ENCODE data around the gene PIAS3. TPM values are rescaled to one million over a fixed set of nuclear protein-coding genes. Genes with fewer than 3 reads are reported as not detected.

PIAS3 gene
- total RNA-seq (18.0 and 18.1 TPM in 2 replicates), polyA plus RNA-seq (51.2 and 60.7 TPM in 2 replicates)

DNA sequence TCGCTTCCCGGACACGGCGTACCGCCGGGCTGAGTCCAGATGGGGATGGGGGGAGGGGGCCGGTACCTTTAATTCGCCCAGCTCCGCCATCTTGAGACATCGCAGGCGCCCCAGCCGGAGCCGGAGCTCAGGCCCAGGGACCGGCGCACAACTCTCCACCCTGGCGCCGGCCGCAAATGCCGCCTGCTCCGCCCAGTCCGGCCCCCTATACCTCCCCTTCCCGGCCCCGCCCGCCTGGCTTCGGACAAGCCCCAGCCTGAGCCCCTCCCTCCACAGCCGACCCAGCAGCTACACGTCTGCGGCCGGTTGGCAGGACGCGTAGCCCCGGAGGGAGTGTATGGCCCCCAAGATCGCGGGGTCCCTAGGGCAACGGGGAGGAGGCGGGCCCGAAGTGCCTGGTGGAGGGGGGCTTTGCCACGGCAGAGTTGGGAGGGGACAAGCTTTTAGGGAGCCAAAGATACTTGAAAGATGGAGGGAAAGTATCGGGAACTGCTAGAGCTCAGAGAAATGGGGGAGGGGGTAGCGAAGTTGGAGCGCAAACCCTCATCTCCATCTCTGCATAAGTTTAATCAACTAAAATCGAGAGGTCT, at the start of gene PIAS3:
Gene PIAS3, minus strand, starts transcription at position 181 of the 590 bp plus-strand sequence. Its CDS starts 91 bp downstream, at position 90.
- no peaks in the 10 kb centered on the region for H3K9me2 ChIP-seq (replicated peaks; ENCODE audit: insufficient read depth)
- WGBS (ENCODE audit: low lambda C conversion rate, missing lambda C conversion rate), result 1% methylated on average over 32 of the region's 42 CpGs
- H3K9me3 ChIP-seq (ENCODE audit: low read depth), result no peaks in the 10 kb centered on the region
- peak; percentile 97 for DNase-seq (ENCODE audit: low spot score)
- TF ChIP-seq EZH2 (IDR thresholded peaks at IDR 0.05; ENCODE audit: borderline replicate concordance) (no peak), EZH2phosphoT487 (IDR thresholded peaks at IDR 0.05; ENCODE audit: low read depth, severe bottlenecking, unreplicated experiment) (no peak)
- TF ChIP-seq, protein P1, sequence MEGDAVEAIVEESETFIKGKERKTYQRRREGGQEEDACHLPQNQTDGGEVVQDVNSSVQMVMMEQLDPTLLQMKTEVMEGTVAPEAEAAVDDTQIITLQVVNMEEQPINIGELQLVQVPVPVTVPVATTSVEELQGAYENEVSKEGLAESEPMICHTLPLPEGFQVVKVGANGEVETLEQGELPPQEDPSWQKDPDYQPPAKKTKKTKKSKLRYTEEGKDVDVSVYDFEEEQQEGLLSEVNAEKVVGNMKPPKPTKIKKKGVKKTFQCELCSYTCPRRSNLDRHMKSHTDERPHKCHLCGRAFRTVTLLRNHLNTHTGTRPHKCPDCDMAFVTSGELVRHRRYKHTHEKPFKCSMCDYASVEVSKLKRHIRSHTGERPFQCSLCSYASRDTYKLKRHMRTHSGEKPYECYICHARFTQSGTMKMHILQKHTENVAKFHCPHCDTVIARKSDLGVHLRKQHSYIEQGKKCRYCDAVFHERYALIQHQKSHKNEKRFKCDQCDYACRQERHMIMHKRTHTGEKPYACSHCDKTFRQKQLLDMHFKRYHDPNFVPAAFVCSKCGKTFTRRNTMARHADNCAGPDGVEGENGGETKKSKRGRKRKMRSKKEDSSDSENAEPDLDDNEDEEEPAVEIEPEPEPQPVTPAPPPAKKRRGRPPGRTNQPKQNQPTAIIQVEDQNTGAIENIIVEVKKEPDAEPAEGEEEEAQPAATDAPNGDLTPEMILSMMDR (IDR thresholded peaks at IDR 0.05; ENCODE audit: poor library complexity), result peak; percentile 2
- no peaks in the 10 kb centered on the region for H3K36me3 ChIP-seq (replicated peaks; ENCODE audit: insufficient read depth, low read depth)
- peaks cover 6% of the 10 kb centered on the region for H4K20me1 ChIP-seq (ENCODE audit: insufficient read depth, poor library complexity, severe bottlenecking)
- no peaks in the 10 kb centered on the region for H3K27me3 ChIP-seq
- peaks cover 5% of the 10 kb centered on the region for H3K4me1 ChIP-seq (ENCODE audit: insufficient read depth)
- peak within 1 kb of the TSS; percentile 95 for H2AFZ ChIP-seq
- H3K27ac ChIP-seq, result peak within 1 kb of the TSS; percentile 94
- H3K4me2 ChIP-seq, result peak within 1 kb of the TSS; percentile 81
- peaks cover 16% of the 10 kb centered on the region for H3K79me2 ChIP-seq
- peak within 1 kb of the TSS; percentile 51 for H3K4me3 ChIP-seq

DNA sequence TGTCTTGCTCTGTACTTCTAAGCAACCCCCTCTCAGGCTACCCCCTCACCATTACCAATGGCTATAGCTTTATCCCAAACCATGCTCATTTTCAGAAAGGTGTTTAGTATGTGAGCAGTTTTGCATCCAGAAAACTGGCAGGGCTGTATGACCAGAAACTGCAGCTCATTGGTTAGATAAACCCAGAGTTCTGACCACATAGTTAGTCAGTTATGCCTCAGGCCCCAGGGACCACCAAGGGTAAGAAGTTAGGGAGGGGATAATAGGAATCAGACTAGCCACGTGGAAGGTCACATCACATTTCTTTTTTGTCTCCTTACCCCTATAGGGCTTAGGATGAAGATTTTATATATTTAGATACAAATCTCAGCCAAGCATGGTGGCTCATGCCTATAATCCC, 49.8 kb upstream of the PIAS3 start:
- no peaks in the 10 kb centered on the region for H3K4me1 ChIP-seq (ENCODE audit: insufficient read depth)
- H3K4me3 ChIP-seq, result no peak overlapping the region
- H2AFZ ChIP-seq, result no peak overlapping the region
- H3K79me2 ChIP-seq, result no peaks in the 10 kb centered on the region
- DNase-seq (ENCODE audit: low spot score), result no peak
- no peak overlapping the region for H3K4me2 ChIP-seq
- no peaks in the 10 kb centered on the region for H3K36me3 ChIP-seq (replicated peaks; ENCODE audit: insufficient read depth, low read depth)
- TF ChIP-seq EZH2phosphoT487 (IDR thresholded peaks at IDR 0.05; ENCODE audit: low read depth, severe bottlenecking, unreplicated experiment) (no peak), EZH2 (IDR thresholded peaks at IDR 0.05; ENCODE audit: borderline replicate concordance) (no peak)
- TF ChIP-seq, protein P1 (IDR thresholded peaks at IDR 0.05; ENCODE audit: poor library complexity), result no peak
- no peak overlapping the region for H3K27ac ChIP-seq
- H3K9me3 ChIP-seq (ENCODE audit: low read depth), result no peaks in the 10 kb centered on the region
- no peaks in the 10 kb centered on the region for H4K20me1 ChIP-seq (ENCODE audit: insufficient read depth, poor library complexity, severe bottlenecking)
- H3K9me2 ChIP-seq (replicated peaks; ENCODE audit: insufficient read depth), result no peaks in the 10 kb centered on the region
- 88% methylated on average over 1 of the region's 1 CpG for WGBS (ENCODE audit: low lambda C conversion rate, missing lambda C conversion rate)
- H3K27me3 ChIP-seq, result no peaks in the 10 kb centered on the region

DNA sequence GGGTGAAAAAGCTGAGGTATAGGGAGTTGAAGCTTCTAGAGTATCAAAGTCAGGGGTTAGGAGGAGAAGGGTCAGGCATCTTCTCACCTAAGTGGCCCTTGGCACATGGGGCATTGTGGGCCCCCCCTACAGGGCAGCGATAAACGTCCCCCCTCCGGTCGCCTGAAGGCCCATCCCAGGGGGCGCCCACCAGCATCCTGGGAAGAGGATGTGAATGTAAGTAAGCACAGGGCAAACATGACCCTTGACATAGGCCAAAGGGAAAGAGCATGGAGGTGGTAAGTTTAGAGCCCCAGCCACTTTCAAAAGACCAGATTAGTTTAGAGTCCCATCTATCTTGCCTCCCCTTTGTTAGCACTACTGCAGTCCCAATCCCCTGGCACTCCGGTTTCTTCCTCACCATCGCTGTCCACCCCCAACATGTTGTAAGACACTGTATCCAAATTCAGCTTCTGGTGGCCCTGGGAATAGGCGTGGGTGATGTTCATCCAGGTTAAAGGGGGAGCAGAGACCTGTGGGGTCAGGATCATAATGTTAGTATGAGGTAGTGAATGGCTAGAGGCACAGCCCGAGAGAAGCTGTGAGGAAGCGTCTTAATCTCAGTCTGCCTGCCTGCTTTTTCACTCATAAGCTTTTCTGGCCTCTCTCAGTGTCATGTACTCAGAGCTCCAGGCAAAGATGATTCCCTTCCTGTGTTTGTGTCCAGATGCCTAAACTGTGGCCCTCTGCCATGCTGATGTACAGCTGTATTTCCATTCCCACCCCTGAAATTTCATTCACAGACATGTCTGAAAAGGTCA, 48.3 kb upstream of the PIAS3 start:
- Histone ChIP-seq H2AFZ (no peak overlapping the region), H3K9me3 (ENCODE audit: low read depth) (no peaks in the 10 kb centered on the region), H3K4me1 (ENCODE audit: insufficient read depth) (no peaks in the 10 kb centered on the region), H3K27ac (no peak overlapping the region), H3K9me2 (replicated peaks; ENCODE audit: insufficient read depth) (no peaks in the 10 kb centered on the region), H3K27me3 (no peaks in the 10 kb centered on the region), H4K20me1 (ENCODE audit: insufficient read depth, poor library complexity, severe bottlenecking) (no peaks in the 10 kb centered on the region), H3K79me2 (no peaks in the 10 kb centered on the region), H3K4me2 (no peak overlapping the region), H3K36me3 (replicated peaks; ENCODE audit: insufficient read depth, low read depth) (no peaks in the 10 kb centered on the region), H3K4me3 (no peak overlapping the region)
- no peak for DNase-seq (ENCODE audit: low spot score)
- WGBS (ENCODE audit: low lambda C conversion rate, missing lambda C conversion rate), result 75% methylated on average over 9 of the region's 10 CpGs
- TF ChIP-seq EZH2 (IDR thresholded peaks at IDR 0.05; ENCODE audit: borderline replicate concordance) (no peak), EZH2phosphoT487 (IDR thresholded peaks at IDR 0.05; ENCODE audit: low read depth, severe bottlenecking, unreplicated experiment) (no peak)
- TF ChIP-seq, protein P1 (IDR thresholded peaks at IDR 0.05; ENCODE audit: poor library complexity), result no peak

Data from hepatocyte (in vitro differentiated cells).